A673 (cell line): ENCODE measurements around the gene HP1BP3.

ENCODE experiments used
- CTCF ChIP-seq: fragments of 300-800, 200-600 bp; sonication (generic); conservative IDR thresholded peaks from 2 replicates; pipeline ENCODE4 v1.5.1; 2017; ENCODE audit warnings: low read depth, mild to moderate bottlenecking, antibody characterized with exemption, low read length, moderate library complexity, mixed read lengths
- EZH2 ChIP-seq: fragments of 200-600 bp; sonication (generic); IDR thresholded peaks from 2 replicates; pipeline ENCODE4 v1.6.1; 2017; ENCODE audit warnings: borderline replicate concordance, low read depth, mild to moderate bottlenecking, mixed read lengths, antibody characterized with exemption, low read length; ENCODE audit not compliant: poor library complexity, severe bottlenecking

- TF ChIP-seq CTCF (no peak), EZH2 (no peak)
These were observed 44.4 kb downstream of the HP1BP3 start for GRCh38 chr1:20742671-20743070.
